OCI-M1 (cell line): ENCODE data around the gene FUCA2.

Experiments
- DNase-seq: peaks from one replicate; lab custom pipeline; 2025; lab: John Stamatoyannopoulos, UW

Gene FUCA2, protein sequence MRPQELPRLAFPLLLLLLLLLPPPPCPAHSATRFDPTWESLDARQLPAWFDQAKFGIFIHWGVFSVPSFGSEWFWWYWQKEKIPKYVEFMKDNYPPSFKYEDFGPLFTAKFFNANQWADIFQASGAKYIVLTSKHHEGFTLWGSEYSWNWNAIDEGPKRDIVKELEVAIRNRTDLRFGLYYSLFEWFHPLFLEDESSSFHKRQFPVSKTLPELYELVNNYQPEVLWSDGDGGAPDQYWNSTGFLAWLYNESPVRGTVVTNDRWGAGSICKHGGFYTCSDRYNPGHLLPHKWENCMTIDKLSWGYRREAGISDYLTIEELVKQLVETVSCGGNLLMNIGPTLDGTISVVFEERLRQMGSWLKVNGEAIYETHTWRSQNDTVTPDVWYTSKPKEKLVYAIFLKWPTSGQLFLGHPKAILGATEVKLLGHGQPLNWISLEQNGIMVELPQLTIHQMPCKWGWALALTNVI

DNA sequence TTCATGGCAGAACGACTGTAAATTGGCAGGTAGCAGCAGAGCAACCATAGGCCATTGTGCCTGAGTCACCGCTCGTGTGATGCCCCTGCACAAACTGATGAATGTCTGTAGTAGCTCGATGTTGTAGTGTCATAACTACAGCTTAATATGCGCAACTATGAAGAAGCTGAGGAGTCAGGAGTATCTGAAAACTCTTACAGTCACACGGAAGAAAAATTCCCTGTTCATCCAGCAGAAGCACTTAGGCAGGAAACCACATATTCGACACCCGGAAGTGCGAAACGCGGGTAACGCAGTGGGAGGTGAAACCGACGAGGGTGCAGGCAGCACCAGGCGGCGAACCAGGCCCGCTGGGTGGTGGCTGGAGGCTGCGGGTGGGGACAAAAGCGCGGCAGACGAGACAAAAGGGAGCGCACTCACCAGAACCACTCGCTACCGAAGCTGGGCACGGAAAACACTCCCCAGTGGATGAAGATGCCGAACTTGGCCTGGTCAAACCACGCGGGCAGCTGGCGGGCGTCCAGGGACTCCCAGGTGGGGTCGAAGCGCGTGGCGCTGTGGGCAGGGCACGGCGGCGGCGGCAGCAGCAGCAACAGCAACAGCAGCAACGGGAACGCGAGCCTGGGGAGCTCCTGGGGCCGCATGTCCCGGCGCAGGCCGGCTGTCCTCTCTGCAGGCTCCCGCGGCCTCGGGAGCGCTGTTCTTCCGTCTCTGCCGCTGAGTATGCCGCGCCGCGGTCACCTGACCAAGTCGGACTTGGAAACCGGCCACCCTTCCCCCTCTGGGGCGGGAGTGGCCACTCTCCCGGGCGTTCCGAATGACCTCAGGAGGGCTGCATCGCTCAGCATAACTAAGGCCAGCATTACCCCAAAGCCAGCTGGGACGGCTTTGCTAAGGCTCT lies at the start of gene FUCA2:
TSS of gene FUCA2 (minus strand) at position 730 of the 901 bp plus-strand sequence. CDS start at position 644, 86 bp downstream.
- peak; percentile 96 for DNase-seq

DNA sequence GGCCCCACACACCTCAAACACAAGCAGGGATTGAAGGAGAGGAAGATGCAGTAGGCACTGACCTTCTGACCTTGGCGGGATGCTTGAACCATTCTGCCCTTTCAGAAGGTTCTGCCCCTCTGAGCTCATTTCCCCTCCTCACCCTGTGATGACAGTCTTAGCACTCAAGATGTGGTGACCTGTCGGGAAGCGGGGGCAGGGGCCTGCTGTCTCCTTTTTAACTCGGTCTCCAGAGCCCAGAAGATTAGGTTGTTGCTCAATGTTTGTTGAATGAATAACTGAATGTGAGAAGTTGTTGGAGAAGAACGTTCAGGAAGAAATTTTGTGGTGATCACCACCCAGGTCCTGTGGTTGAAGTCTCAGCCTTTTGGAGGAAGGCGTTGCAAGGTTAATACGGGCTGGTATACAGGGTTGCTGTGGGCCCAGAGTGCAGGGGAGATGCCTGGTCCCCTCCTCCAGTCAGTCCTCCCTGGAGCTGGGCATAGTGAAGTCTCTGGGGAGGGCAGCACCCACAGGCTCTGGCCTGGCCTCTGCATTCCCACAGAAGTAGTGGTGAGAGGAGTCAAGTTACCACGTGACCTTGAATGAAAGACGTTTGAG lies 49.7 kb upstream of the FUCA2 start:
- no peak for DNase-seq

DNA sequence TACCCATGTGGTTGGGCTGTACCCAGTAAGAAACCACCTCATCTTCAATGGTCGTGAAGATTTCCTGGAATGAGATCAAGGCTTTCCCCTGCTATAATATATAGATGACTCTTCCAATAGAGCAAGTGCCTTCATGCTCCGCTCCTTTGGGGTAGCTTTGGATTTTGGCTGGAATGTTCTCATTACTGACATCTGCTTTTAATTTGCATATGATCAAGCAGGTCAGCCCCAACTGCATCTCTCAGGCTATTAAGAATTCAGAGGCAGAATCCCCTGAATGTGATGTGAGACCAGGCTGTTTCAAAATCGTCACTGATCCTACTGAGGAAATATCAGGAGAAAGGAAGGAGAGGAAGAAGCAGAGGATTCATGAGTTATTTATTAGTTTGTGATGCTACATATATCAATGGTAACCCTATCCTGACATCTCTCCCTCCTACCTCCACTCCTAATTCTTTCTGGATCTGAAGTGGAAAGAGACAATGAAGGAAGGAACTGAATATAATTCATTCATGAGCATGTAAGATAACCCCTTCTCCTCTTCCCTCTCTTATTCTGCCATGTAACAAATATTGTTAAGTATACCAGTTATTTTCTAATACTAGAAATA lies 47.6 kb upstream of the FUCA2 start:
- DNase-seq, result no peak

DNA sequence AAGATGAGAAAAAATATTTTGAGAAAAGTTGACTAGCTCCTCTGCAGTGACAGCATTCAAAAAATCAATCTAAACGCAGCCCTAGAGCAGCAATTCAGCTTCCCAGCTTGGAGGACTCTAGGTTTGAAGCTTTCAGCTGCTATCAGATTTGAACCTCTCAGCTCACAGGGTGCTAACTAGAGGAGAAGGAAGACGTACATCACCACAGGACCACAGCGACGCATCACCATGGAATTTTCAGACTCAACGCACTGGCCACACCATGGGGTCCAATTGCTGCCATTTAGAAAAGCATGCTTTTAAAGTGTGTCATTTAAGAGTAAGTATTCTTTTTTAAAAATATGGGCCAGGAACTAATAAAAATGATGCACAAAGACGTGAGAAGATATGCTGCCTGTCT lies 45.0 kb upstream of the FUCA2 start:
- no peak for DNase-seq

DNA sequence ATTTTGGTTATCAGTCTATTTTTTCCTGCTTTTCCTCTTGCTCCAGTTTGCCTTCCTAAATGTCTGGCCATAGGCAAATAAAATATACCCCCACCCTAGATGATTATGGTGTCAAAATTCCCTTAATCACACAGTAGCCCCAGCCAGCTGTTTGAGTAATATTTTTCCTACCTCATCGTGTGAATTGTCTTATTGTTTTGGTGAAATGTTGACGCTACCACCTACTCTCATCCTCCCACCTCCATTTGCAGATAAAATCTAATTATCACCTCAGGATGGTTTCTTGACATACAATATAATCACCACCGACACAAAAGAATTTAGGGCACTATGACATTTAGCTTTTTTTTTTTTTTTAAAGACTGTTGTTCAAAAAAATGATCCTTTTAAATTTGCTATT lies 44.1 kb upstream of the FUCA2 start:
- DNase-seq, result no peak

DNA sequence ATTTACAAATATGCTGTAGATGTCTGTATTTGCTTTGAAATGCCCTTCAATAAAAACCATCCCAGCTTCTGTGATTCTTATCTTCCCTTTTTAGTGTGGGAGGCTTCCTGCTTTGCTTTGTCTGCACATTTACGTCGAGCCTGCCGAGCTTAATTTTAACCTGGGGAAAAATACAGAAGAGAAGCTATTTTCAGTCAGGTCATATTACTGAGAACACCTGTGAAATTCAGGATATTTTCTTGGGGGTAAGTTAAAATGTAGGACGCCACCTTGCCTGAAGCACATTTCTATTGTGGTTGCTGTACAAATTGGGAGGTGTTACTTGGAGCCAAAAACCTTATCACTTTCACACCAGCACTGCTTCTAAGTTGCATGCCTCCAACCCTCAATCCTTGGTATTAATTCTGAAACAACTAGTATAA lies 43.6 kb upstream of the FUCA2 start:
- DNase-seq, result peak; percentile 89

DNA sequence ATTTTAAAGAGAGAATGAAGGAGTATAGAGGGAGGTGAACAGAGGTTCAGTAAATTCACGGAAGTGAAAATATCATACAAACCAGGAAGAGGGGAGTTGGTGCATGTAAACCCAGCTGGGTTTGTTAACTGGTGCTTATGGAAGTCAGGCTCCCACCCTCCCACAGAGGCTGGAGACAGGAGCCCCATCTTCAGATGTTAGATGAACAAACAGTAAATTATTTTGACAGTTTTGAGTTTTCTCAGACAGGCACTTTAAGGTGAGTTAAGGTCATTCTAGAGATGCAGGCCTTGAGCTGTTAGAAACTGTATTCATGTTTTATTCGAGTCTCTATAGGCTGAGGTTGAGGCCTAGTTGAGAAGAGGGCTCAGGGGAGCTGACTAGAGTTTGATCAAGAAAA lies 41.8 kb upstream of the FUCA2 start:
- DNase-seq, result no peak

DNA sequence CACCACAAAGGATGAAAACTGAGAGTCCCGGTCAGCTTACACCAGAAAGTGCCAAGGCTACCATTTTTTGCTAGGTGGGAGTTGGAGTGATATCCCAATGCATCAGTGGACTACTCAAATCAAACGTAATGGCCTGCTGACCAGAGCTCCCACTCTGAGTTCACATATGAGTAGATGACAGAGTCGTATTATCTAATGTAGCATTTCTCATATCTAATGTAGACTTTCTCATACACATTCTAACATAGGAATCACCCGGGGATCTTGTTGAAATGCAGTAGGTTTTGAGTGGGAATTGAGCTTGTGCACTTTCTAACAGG lies 38.4 kb upstream of the FUCA2 start:
- no peak for DNase-seq

DNA sequence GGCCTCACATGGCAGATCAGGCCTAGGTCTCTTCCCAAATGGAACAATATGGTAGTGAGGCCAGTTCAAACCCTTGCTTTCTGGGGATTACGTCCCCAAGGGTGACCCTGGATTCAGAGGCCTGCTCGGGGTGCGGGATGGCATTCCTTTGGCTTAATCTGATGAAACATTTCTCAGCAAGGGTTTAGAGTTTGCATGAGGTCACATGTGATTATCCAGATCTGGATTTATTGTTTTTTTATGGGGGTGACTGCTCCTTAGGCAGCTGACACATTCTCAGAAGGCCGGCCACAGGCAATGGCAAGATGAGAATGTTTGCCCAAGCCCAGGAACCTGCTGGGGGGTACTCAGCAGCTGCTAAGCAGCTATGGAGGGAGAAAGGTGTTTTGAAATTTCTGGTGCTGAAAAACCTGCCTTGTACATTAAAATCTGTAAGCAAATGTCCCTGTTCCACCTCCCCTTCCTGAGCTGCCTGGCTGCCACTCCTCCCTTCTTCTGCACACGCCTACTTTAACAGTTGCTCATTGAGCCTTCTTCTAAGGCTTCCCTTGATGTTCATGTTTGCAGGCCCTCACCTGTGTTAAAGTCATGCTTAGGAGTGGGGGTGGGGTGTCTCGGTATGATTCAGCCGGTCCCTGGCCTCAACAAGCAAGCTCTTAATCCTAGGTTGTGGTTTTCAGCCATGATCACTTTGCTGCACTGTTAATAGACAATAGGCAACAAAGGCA lies 37.9 kb upstream of the FUCA2 start:
- no peak for DNase-seq

DNA sequence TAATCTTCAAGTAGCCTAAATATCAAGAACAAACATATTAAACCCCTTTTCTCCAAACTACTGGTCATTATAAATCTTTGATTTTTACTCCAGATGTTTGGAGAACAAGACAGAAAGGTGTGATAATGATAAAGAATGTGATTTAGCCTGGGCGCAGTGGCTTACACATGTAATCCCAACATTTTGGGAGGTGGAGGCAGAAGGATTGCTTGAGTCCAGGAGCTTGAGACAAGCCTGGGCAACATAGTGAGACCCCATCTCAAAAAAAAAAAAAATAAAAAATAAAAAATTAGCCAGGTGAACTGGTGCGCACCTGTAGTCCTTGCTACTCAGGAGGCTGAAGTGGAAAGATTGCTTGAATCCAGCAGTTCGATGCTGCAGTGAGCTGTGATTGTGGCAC lies 35.1 kb upstream of the FUCA2 start:
- DNase-seq, result no peak

DNA sequence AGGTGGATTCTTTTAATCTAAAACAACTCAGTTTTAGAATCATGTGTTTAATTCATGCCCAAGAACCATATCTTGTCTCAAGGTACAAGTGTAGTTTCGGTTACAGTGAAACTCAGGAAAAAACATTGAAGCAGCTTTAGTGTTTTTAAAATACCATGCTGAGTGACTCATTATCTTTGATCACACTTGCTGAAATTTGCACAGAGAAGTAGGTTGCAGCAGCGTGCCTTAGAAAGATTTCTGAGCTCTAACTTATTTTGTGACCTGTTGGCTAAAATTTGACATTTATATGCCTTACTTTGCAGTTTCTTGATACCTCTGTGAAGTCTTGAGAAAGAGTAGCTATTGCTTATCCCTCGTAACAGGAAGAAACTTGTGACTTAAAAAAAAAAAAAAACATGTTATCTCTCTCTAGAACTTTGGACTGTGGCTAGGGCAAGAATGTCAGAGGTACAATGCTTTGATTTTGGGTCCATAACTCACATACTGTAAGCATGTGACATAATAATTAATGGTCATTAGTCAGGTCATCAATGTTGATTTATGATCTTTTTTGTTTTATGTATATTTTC lies 34.5 kb upstream of the FUCA2 start:
- peak; percentile 67 for DNase-seq

DNA sequence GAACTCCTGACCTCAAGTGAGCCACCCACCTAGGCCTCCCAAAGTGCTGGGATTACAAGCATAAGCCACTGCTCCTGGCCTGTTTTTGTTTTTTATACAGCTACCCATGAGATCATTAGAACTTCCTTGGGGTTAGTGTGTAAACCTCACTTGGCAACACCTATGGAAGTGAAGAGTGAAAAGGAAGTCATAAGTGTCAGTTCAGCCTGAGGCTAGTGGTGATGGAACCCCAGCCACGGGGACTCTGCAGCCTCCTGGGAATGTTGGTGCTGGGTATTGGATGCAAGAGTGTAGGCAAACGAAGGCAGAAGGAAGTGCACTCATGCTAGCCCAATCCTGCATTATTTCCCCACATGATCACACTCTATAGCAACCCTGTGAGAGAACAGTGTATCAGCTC lies 33.6 kb upstream of the FUCA2 start:
- DNase-seq, result no peak

DNA sequence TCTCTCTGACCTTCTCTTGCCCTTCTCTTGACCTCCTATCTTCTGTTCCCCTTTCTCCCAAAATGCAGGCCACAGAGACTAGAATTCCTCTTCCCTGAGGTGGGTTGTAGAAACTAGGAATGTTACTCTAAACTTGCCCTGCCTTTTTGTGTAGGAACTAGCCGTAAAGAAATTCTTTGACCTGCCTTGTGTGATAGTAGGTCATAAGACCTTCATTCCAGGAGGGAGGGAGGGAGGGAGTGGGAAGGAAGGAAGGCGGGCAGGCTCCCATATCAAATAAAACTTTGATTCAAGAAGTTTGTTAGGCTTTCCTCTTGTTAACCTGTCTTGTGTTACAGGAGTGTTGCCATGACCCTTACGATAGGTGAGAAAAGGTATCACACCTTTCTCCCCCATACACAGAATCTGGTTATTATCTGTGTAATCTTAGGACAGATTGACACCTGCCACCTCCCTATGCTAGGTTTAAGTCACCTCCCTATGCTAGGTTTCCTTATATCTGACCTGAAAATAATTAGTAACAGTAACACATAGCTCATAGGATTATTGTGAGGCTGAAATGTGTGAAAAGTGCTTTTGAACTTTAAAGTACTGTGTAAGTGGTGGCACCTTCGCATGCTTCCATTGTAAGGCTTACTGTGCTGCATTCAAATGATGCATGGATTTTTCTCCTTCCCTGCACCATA lies 32.6 kb upstream of the FUCA2 start:
- no peak for DNase-seq

DNA sequence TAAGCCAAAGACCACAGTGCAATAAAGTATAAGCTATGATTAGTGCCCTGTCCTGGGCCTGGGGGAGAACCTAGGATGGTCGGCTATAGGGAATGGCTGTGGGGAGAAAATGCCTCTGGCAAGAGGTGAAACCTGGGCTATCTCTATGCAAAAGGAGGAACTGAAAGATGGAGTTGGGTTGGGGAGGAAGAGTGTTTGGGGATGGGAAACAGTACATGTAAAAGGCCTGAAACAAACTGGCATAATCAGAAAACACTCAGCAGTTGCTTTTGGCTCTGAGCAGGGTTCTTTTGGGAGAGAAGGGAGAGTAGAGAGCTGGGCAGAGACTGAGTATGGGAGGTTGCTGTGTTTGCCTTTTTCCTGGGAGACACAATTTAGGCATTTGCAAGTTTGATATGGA lies 31.9 kb upstream of the FUCA2 start:
- DNase-seq, result no peak

DNA sequence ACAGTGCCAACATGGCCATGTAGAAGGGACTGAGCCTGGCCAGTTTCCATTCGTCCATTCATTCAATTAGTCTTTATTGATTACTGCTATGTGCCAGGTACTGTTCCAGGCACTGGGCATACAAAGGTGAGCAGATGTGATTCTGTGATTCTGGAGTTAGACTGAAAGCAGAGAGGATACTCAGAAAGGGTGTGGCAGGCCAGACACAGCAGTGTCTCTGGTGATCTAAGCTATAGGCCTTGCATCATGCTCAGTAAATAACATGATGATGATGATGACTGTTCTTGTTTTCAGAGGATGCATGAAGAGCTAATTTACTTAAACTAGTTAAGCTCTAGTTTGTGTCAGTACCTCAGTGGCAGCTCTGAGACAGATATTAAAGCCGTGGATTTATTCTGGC lies 31.4 kb upstream of the FUCA2 start:
- no peak for DNase-seq

DNA sequence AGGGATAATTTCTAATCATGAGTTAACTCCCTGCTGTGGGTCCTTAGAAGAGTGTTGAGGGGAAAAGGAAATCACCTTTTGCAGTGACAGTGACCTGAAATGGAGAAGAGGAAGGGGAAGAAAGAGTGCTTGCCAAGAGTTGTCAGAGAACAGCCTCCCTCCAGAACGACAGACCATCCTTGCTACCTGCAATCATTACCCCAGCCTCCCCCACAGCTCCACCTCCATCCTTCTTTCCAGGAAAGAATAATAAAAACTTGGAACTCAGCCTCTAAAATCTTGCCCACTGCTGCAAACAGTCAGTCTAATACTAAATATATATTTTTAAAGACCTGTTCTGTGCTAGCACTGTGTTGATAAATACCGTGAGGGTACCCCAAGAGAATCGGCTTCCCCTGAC lies 28.7 kb upstream of the FUCA2 start:
- no peak for DNase-seq

DNA sequence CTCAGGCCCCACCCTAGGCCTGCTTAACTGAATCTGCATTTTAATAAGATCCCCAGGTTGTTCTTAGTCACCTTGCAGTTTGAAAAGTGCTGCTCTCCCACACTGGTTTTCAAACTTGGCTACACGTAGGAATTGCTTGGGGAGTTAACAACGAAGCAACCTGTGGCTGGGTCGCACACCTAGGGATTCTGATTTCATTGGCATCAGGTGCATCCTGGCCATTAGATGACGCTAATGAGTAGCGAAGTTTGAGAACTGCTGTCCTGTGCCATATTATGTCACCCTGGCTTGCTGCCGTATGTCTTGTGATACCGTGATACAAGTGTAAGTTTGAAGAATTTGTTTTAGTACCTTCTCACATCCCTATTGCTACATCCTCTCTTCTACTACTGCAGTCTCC lies 28.2 kb upstream of the FUCA2 start:
- DNase-seq, result no peak

DNA sequence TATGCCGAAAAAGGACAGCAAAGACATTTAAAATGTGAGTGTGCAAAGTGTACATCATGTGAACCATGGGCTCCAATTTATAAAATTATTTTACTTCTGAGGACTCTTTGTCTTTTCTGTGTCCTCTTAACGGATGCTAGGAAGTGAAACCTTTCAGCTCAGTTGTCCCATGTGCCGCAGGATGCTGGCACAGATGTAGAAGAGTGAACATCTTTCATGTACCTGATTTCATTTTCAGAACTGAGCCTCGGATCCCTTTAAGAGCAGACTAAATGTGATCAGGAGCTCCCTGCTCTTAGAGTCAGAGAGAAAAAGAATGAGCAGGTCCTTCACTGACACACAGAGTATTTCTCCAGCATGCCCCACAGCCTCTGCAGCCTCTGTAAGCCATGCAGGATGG lies 27.6 kb upstream of the FUCA2 start:
- DNase-seq, result no peak

DNA sequence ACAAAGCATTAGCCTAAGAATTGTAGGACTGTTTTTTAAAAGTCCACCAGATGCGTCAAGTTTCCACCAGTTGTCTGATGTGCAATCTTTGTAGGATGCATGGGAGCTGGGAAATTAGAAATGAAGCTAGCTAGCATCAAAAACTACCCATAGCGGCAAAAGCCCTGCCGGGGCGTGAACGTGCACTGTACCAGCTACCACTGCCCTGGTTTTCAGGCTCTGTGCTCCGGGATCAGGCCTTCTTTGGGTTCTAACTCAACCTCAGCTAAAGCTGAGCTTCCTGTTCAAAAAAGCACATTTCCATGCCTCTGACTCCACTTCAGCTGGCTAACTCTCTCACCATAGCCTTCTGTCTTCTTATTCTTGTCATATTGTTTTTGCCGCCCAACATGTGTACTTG lies 26.9 kb upstream of the FUCA2 start:
- DNase-seq, result no peak

DNA sequence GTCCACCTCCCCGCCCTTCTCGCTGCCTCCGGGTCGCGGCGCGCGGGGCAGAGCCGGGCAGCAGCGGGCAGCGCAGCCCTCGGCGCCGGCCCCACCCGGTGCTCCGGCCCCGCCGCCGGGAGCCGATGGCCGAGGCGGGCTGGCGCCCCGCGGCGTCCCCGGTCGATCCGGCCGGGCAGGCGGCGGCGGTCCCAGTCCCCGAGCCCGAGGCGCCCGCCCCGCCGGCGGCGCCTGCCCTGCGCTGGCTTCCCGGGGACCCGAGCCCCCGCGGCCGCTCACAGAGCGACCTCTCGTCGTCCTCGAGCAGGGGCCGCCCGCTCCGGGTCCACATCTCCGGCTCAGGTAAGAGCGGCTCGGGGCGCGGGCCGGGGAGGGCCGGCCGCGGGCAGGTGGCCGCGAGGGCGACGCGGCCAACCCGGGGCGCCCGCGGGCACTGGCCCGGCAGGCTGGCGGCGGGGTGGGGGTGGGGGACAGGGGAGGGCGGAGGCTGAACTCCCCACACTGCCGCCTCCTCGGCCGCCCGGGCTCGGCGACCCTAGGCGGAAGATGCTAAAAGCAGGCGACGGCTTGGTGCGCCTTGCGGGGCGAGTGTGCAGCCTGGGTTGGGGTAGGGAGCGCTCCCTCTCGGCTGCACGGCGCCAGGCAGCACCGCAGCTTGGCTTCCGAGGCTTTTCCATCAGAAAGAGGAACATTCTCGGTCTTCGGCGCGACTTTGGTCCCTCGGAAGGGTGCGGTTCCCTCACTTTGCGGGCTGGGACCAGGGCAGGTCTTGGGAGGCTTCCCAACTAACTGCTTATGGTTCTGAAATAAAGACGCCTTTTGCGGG lies 25.6 kb upstream of the FUCA2 start:
- DNase-seq, result peak; percentile 88
